HEK293 (cell line): Measurements from ENCODE around the gene RTKN2.

Source experiments
- CTCF ChIA-PET: fragments of 350-600 bp; formaldehyde crosslinking; extraction: SDS; loops from one replicate; lab custom pipeline; 2021; ENCODE audit warnings: antibody characterized with exemption; lab: Yijun Ruan, JAX
- POLR2A ChIA-PET: fragments of 300-600 bp; formaldehyde crosslinking; extraction: SDS; loops from one replicate; lab custom pipeline; 2020; ENCODE audit warnings: antibody characterized with exemption, inconsistent platforms; lab: Yijun Ruan, JAX
- H3K27ac ChIP-seq: fragments of 200-500 bp; sonication (Bioruptor generic); 2 replicates; pipeline ENCODE4 v1.5.1; 2014; ENCODE audit warnings: low read depth, low read length, control low read depth, inconsistent platforms; ENCODE audit errors: extremely low read depth
- H3K36me3 ChIP-seq, 2 experiments: fragments of 200-500 bp in 1 of 2; sonication (Bioruptor generic) in 1 of 2; 1 replicate in 1 of 2; 2 replicates in 1 of 2; pipeline ENCODE4 v1.5.1; 2014 to 2017; ENCODE audit warnings: inconsistent platforms in 2 of 2, low read length in 2 of 2; ENCODE audit not compliant: control insufficient read depth in 2 of 2, insufficient read depth in 1 of 2
- H3K4me1 ChIP-seq: fragments of 200-500 bp; sonication (Bioruptor generic); 2 replicates; pipeline ENCODE4 v1.5.1; 2014; ENCODE audit warnings: mild to moderate bottlenecking, low read length, inconsistent platforms; ENCODE audit not compliant: control insufficient read depth, insufficient read depth
- H3K4me3 ChIP-seq: 2 replicates; pipeline ENCODE4 v1.5.1; 2011; ENCODE audit warnings: low read depth, mild to moderate bottlenecking, control low read depth, low read length, moderate library complexity
- H3K9me3 ChIP-seq: fragments of 200-500 bp; sonication (Bioruptor generic); 2 replicates; pipeline ENCODE4 v1.5.1; 2014; ENCODE audit warnings: low read depth, low read length, inconsistent platforms; ENCODE audit not compliant: control insufficient read depth, insufficient read depth
- HOXD13 ChIP-seq: sonication (generic); formaldehyde crosslinking; IDR thresholded peaks from 2 replicates; pipeline ENCODE4 v1.8.0; 2022; ENCODE audit warnings: missing genetic modification reagents, borderline replicate concordance
- SCRT1 ChIP-seq: fragments of 450-650 bp; formaldehyde crosslinking; IDR thresholded peaks from 2 replicates; pipeline ENCODE4 v1.5.1; 2016; ENCODE audit warnings: missing biosample characterization, missing genetic modification characterization, borderline replicate concordance
- SP7 ChIP-seq: fragments of 450-650 bp; formaldehyde crosslinking; IDR thresholded peaks from 2 replicates; pipeline ENCODE4 v1.5.1; 2016; ENCODE audit warnings: missing biosample characterization, missing genetic modification characterization
- ZNF121 ChIP-seq: fragments of 450-650 bp; formaldehyde crosslinking; IDR thresholded peaks from 2 replicates; pipeline ENCODE4 v1.5.1; 2016; ENCODE audit warnings: missing biosample characterization, missing genetic modification characterization
- ZNF157 ChIP-seq: fragments of 450-650 bp; formaldehyde crosslinking; IDR thresholded peaks from 2 replicates; pipeline ENCODE4 v1.5.1; 2016; ENCODE audit warnings: missing biosample characterization, missing genetic modification characterization
- ZNF184 ChIP-seq: fragments of 450-650 bp; IDR thresholded peaks from 2 replicates; pipeline ENCODE4 v1.5.1; 2018; ENCODE audit warnings: missing biosample characterization, mild to moderate bottlenecking, missing genetic modification characterization
- ZNF19 ChIP-seq: fragments of 450-650 bp; formaldehyde crosslinking; IDR thresholded peaks from 2 replicates; pipeline ENCODE4; 2016; ENCODE audit warnings: missing biosample characterization, missing genetic modification characterization, low read depth
- ZNF266 ChIP-seq: fragments of 450-650 bp; formaldehyde crosslinking; IDR thresholded peaks from 2 replicates; pipeline ENCODE4 v1.5.1; 2016; ENCODE audit warnings: missing biosample characterization, missing genetic modification characterization, low read depth
- ZNF280C ChIP-seq: fragments of 450-650 bp; formaldehyde crosslinking; IDR thresholded peaks from 2 replicates; pipeline ENCODE4 v1.5.1; 2016; ENCODE audit warnings: missing biosample characterization, missing genetic modification characterization
- ZNF335 ChIP-seq: fragments of 450-650 bp; formaldehyde crosslinking; conservative IDR thresholded peaks from 2 replicates; pipeline ENCODE4 v1.5.1; 2016; ENCODE audit warnings: missing biosample characterization, missing genetic modification characterization
- ZNF362 ChIP-seq: fragments of 450-650 bp; formaldehyde crosslinking; IDR thresholded peaks from 2 replicates; pipeline ENCODE4 v1.5.1; 2016; ENCODE audit warnings: missing biosample characterization, missing genetic modification characterization
- ZNF433 ChIP-seq: fragments of 450-650 bp; formaldehyde crosslinking; IDR thresholded peaks from 2 replicates; pipeline ENCODE4 v1.5.1; 2016; ENCODE audit warnings: missing biosample characterization, missing genetic modification characterization, low read depth
- ZNF529 ChIP-seq: fragments of 450-650 bp; formaldehyde crosslinking; IDR thresholded peaks from 2 replicates; pipeline ENCODE4 v1.5.1; 2017; ENCODE audit warnings: missing genetic modification characterization, missing biosample characterization; ENCODE audit not compliant: insufficient replicate concordance
- ZNF549 ChIP-seq: fragments of 450-650 bp; IDR thresholded peaks from 2 replicates; pipeline ENCODE4 v1.5.1; 2018; ENCODE audit warnings: missing biosample characterization, missing genetic modification characterization, mild to moderate bottlenecking, inconsistent platforms, moderate library complexity
- ZNF580 ChIP-seq: fragments of 450-650 bp; formaldehyde crosslinking; IDR thresholded peaks from 2 replicates; pipeline ENCODE4 v1.5.1; 2016; ENCODE audit warnings: missing biosample characterization, missing genetic modification characterization
- ZNF629 ChIP-seq: fragments of 450-650 bp; formaldehyde crosslinking; IDR thresholded peaks from 2 replicates; pipeline ENCODE4 v1.5.1; 2017; ENCODE audit warnings: missing biosample characterization, missing genetic modification characterization
- ZNF639 ChIP-seq: fragments of 450-650 bp; formaldehyde crosslinking; IDR thresholded peaks from 2 replicates; pipeline ENCODE4 v1.5.1; 2016; ENCODE audit warnings: missing biosample characterization, missing genetic modification characterization
- ZNF654 ChIP-seq: fragments of 450-650 bp; formaldehyde crosslinking; IDR thresholded peaks from 2 replicates; pipeline ENCODE4 v1.5.1; 2016; ENCODE audit warnings: low read depth, missing biosample characterization, missing genetic modification characterization
- ZNF747 ChIP-seq: fragments of 450-650 bp; formaldehyde crosslinking; IDR thresholded peaks from 2 replicates; pipeline ENCODE4 v1.5.1; 2016; ENCODE audit warnings: missing biosample characterization, missing genetic modification characterization
- ZSCAN4 ChIP-seq: fragments of 450-650 bp; formaldehyde crosslinking; IDR thresholded peaks from 2 replicates; pipeline ENCODE4 v1.5.1; 2017; ENCODE audit warnings: missing biosample characterization, missing genetic modification characterization
- TF ChIP-seq, protein P1 (sequence below): fragments of 450-650 bp; formaldehyde crosslinking; IDR thresholded peaks from 2 replicates; pipeline ENCODE4 v1.5.1; 2016; ENCODE audit warnings: missing biosample characterization, missing genetic modification characterization
- TF ChIP-seq, protein P2 (sequence below): fragments of 450-650 bp; formaldehyde crosslinking; IDR thresholded peaks from 2 replicates; pipeline ENCODE4 v1.5.1; 2016; ENCODE audit warnings: missing biosample characterization, missing genetic modification characterization, low read depth
- TF ChIP-seq, protein P3 (sequence below): fragments of 450-650 bp; formaldehyde crosslinking; IDR thresholded peaks from 2 replicates; pipeline ENCODE4 v1.5.1; 2017; ENCODE audit warnings: missing biosample characterization, missing genetic modification characterization

The RTKN2 gene

DNA sequence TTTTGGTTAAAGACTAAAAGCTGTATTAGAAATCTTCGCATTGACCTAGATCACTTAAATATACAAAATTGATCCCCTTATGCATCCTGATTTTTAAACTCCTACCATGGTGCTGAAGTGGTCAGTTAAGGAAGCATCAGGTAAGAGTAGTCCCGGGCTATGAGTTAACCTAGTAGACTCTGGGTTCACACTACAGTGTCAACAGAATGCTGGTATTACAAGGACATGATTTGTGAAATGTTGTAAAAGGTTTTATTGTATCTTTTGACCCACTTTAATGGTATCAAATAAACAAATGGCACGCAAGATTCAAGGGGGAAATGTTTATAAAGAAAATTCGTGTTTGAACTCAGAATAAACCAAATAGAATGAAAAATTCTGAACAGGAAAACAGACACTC is 36.8 kb downstream of the RTKN2 start:
- H3K27ac ChIP-seq: no peak overlapping the region
- POLR2A ChIA-PET: no interaction called here
- 0 out of 3 replicates have a peak, but pooled peaks cover 0 to 3% of the 10 kb centered on the region in 2 experiments for H3K36me3 ChIP-seq
- H3K4me3 ChIP-seq: no peak overlapping the region
- CTCF ChIA-PET: interaction anchor here (2.1 kb wide), 1 partner anchor 13 kb away, joined by 12 read pairs; no protein-coding TSS in a partner anchor
- H3K9me3 ChIP-seq: no peaks in the 10 kb centered on the region
- TF ChIP-seq ZNF184 (no peak), SP7 (tag by site-specific recombination) (no peak), ZNF639 (tag by site-specific recombination) (no peak), ZNF629 (no peak)
- TF ChIP-seq, protein P1, sequence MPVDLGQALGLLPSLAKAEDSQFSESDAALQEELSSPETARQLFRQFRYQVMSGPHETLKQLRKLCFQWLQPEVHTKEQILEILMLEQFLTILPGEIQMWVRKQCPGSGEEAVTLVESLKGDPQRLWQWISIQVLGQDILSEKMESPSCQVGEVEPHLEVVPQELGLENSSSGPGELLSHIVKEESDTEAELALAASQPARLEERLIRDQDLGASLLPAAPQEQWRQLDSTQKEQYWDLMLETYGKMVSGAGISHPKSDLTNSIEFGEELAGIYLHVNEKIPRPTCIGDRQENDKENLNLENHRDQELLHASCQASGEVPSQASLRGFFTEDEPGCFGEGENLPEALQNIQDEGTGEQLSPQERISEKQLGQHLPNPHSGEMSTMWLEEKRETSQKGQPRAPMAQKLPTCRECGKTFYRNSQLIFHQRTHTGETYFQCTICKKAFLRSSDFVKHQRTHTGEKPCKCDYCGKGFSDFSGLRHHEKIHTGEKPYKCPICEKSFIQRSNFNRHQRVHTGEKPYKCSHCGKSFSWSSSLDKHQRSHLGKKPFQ: 0 out of 2 replicates have a peak, but pooled peaks have one; percentile 40
- H3K4me1 ChIP-seq: no peaks in the 10 kb centered on the region

DNA sequence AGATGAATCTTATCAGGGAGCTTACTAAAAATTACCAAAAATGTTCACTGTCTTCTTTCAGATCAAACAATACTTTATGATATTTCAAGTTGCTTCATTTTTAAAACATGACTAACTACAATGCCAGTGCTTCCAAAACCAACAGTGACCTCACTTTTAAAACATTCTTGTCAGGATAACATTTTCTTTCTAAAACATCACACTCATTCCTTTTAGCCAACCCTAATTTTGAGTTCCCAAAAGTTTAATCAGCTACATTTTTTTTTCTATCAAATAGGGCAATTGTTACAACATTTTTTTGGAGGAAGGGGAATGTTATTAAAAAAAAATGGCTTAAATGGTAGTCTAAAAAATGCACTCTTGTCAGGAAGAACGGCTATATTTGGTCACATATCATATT is 37.3 kb downstream of the RTKN2 start:
- H3K9me3 ChIP-seq: no peaks in the 10 kb centered on the region
- H3K4me3 ChIP-seq: no peak overlapping the region
- ChIA-PET CTCF (interaction anchor here (0.5 to 2.1 kb wide), 2 partner anchors 14 to 1473 kb away, joined by 4 to 12 read pairs; no protein-coding TSS in a partner anchor), POLR2A (no interaction called here)
- H3K4me1 ChIP-seq: no peaks in the 10 kb centered on the region
- H3K27ac ChIP-seq: no peak overlapping the region
- 0 out of 3 replicates have a peak, but pooled peaks cover 0 to 3% of the 10 kb centered on the region in 2 experiments for H3K36me3 ChIP-seq
- TF ChIP-seq ZNF654: no peak
- TF ChIP-seq, protein P2, sequence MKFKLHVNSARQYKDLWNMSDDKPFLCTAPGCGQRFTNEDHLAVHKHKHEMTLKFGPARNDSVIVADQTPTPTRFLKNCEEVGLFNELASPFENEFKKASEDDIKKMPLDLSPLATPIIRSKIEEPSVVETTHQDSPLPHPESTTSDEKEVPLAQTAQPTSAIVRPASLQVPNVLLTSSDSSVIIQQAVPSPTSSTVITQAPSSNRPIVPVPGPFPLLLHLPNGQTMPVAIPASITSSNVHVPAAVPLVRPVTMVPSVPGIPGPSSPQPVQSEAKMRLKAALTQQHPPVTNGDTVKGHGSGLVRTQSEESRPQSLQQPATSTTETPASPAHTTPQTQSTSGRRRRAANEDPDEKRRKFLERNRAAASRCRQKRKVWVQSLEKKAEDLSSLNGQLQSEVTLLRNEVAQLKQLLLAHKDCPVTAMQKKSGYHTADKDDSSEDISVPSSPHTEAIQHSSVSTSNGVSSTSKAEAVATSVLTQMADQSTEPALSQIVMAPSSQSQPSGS (tag by site-specific recombination): 0 out of 2 replicates have a peak, but pooled peaks have one; percentile 6
- peak; percentile 27; the same call in 1 of the 2 replicates for TF ChIP-seq ZNF629
- no peak for TF ChIP-seq HOXD13 (CRISPR knock-in tag)
- TF ChIP-seq ZNF280C: no peak
- TF ChIP-seq ZNF157 (tag by site-specific recombination): no peak
- no peak for TF ChIP-seq ZNF433 (tag by site-specific recombination)
- no peak for TF ChIP-seq ZSCAN4 (tag by site-specific recombination)
- TF ChIP-seq, protein P3, sequence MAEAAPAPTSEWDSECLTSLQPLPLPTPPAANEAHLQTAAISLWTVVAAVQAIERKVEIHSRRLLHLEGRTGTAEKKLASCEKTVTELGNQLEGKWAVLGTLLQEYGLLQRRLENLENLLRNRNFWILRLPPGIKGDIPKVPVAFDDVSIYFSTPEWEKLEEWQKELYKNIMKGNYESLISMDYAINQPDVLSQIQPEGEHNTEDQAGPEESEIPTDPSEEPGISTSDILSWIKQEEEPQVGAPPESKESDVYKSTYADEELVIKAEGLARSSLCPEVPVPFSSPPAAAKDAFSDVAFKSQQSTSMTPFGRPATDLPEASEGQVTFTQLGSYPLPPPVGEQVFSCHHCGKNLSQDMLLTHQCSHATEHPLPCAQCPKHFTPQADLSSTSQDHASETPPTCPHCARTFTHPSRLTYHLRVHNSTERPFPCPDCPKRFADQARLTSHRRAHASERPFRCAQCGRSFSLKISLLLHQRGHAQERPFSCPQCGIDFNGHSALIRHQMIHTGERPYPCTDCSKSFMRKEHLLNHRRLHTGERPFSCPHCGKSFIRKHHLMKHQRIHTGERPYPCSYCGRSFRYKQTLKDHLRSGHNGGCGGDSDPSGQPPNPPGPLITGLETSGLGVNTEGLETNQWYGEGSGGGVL (tag by site-specific recombination): no peak
- no peak for TF ChIP-seq ZNF580
- TF ChIP-seq ZNF266 (tag by site-specific recombination): no peak
- no peak for TF ChIP-seq SCRT1 (tag by site-specific recombination)
- TF ChIP-seq ZNF549: no peak
- no peak for TF ChIP-seq ZNF529 (tag by site-specific recombination)
- peak; percentile 76 for TF ChIP-seq ZNF362 (tag by site-specific recombination)
- TF ChIP-seq ZNF747 (tag by site-specific recombination): no peak
- no peak for TF ChIP-seq ZNF19 (tag by site-specific recombination)
- no peak for TF ChIP-seq ZNF121 (tag by site-specific recombination)
- peak; percentile 28; the same call in 1 of the 2 replicates for TF ChIP-seq ZNF335
- TF ChIP-seq, all 188 proteins: peak for 4
